ELF-1 (cell line): Measurements from ENCODE around the gene TMEM190.

Source experiments
- DNase-seq: peaks from one replicate; pipeline ENCODE4 v3.0.0-alpha.2; 2016; ENCODE audit warnings: low read depth, low spot score

The TMEM190 gene

GRCh38 chr19:55369653-55370304 is 6.8 kb upstream of the TMEM190 start:
- DNase-seq: peak; percentile 85

- DNase-seq: no peak
Observed at GRCh38 chr19:55370305-55370988, 6.2 kb upstream of the TMEM190 start, which contains the start of gene IL11. Gene IL11 (minus strand): TSS chr19:55370463. CDS start chr19:55370310, 153 bp downstream.

GRCh38 chr19:55372316-55373081 is 4.1 kb upstream of the TMEM190 start:
- no peak for DNase-seq

- no peak for DNase-seq
Observed at GRCh38 chr19:55373306-55373992, 3.2 kb upstream of the TMEM190 start.

- DNase-seq: no peak
Observed at GRCh38 chr19:55373993-55374757, 2.5 kb upstream of the TMEM190 start.

GRCh38 chr19:55377356-55378131 is 918 bp downstream of the TMEM190 start:
- no peak for DNase-seq

- DNase-seq: no peak
Observed at GRCh38 chr19:55379174-55379573, 2.5 kb downstream of the TMEM190 start.

GRCh38 chr19:55382013-55382412 is 5.4 kb downstream of the TMEM190 start:
- no peak for DNase-seq

- DNase-seq: no peak
Observed at GRCh38 chr19:55382522-55383054, 6.0 kb downstream of the TMEM190 start.

- peak; percentile 64 for DNase-seq
Observed at GRCh38 chr19:55383279-55384130, 6.9 kb downstream of the TMEM190 start.

- no peak for DNase-seq
Observed at GRCh38 chr19:55384131-55384919, 7.7 kb downstream of the TMEM190 start, which contains the start of gene TMEM238. Gene TMEM238 (minus strand): TSS chr19:55384292. CDS start chr19:55384259, 33 bp downstream.

GRCh38 chr19:55384920-55385723 is 8.5 kb downstream of the TMEM190 start:
- DNase-seq: peak; percentile 97

- peak; percentile 99 for DNase-seq
Observed at GRCh38 chr19:55385724-55386492, 9.3 kb downstream of the TMEM190 start, which contains the start of gene RPL28. Gene RPL28 (plus strand): TSS chr19:55385932. CDS start chr19:55386358, 426 bp downstream.

- DNase-seq: no peak
Observed at GRCh38 chr19:55386493-55386971, 9.9 kb downstream of the TMEM190 start.

GRCh38 chr19:55387736-55388497 is 11.3 kb downstream of the TMEM190 start:
- DNase-seq: no peak
